H1 (cell line): ENCODE measurements around the gene LCLAT1. TPM values are rescaled to one million over a fixed set of nuclear protein-coding genes. Genes with fewer than 3 reads are reported as not detected.

ENCODE experiments used
- CTCF ChIA-PET: fragments of 300-600 bp; sonication (Branson Sonifier 250); formaldehyde crosslinking; loops from one replicate; lab custom pipeline; 2021; ENCODE audit not compliant: partially characterized antibody; lab: Charles Lee
- POLR2A ChIA-PET: fragments of 300-600 bp; sonication (Branson Sonifier 250); formaldehyde crosslinking; loops from one replicate; lab custom pipeline; 2021; ENCODE audit warnings: inconsistent platforms; ENCODE audit not compliant: partially characterized antibody; lab: Charles Lee
- DNase-seq, 2 experiments: peaks; one replicate each; pipeline versions ENCODE4 v3.0.0 to v3.0.0-alpha.2; 2010 to 2022; ENCODE audit warnings: low spot score in 2 of 2, low read depth in 1 of 2, mixed read lengths in 1 of 2
- FAIRE-seq: peaks from 2 replicates; lab custom pipeline; 2011; peaks lifted over from hg19 to GRCh38; lab: Jason Lieb, UNC
- H2AFZ ChIP-seq: 2 replicates; pipeline ENCODE4 v1.8.1; 2012; ENCODE audit warnings: low read length, inconsistent platforms
- H2AK5ac ChIP-seq: 2 replicates; pipeline ENCODE4 v1.6.1; 2013; ENCODE audit warnings: low read depth, low read length
- H2BK120ac ChIP-seq: replicated peaks from 2 replicates; pipeline ENCODE3; 2013; ENCODE audit warnings: low read depth, low read length, inconsistent platforms
- H2BK12ac ChIP-seq: 2 replicates; pipeline ENCODE4 v1.6.1; 2013; ENCODE audit warnings: low read depth, low read length
- H2BK15ac ChIP-seq: 2 replicates; pipeline ENCODE4 v1.6.1; 2013; ENCODE audit warnings: low read length
- H2BK20ac ChIP-seq: 2 replicates; pipeline ENCODE4 v1.6.1; 2013; ENCODE audit warnings: low read length
- H2BK5ac ChIP-seq: 2 replicates; pipeline ENCODE4 v1.6.1; 2013; ENCODE audit warnings: low read depth, low read length
- H3K14ac ChIP-seq: 2 replicates; pipeline ENCODE4 v1.6.1; 2013; ENCODE audit warnings: inconsistent platforms; ENCODE audit not compliant: insufficient read length
- H3K18ac ChIP-seq: 2 replicates; pipeline ENCODE4 v1.6.1; 2013; ENCODE audit warnings: low read length; ENCODE audit errors: extremely low read depth
- H3K23ac ChIP-seq: 2 replicates; pipeline ENCODE4 v1.6.1; 2013; ENCODE audit warnings: inconsistent platforms; ENCODE audit not compliant: insufficient read length
- H3K23me2 ChIP-seq: 2 replicates; pipeline ENCODE4 v1.6.1; 2013; ENCODE audit warnings: low read depth, low read length
- H3K27ac ChIP-seq: 2 replicates; pipeline ENCODE4 v1.6.1; 2011; ENCODE audit warnings: low read depth, low read length, inconsistent platforms
- H3K27me3 ChIP-seq, 4 experiments: replicated peaks in 1 of 4; 1 replicate in 1 of 4; 2 replicates in 3 of 4; pipeline versions ENCODE4 v1.6.1 to v1.8.1; 2011 to 2013; ENCODE audit warnings: low read length in 3 of 4, mild to moderate bottlenecking in 3 of 4, inconsistent platforms in 2 of 4, mixed read lengths in 2 of 4, moderate library complexity in 1 of 4; ENCODE audit not compliant: control insufficient read depth in 3 of 4, insufficient read depth in 3 of 4; ENCODE audit errors: extremely low read depth in 1 of 4
- H3K36me3 ChIP-seq, 4 experiments: 2 replicates each; pipeline versions ENCODE4 v1.6.1 to v1.8.1; 2011 to 2013; ENCODE audit warnings: mild to moderate bottlenecking in 4 of 4, low read length in 3 of 4, moderate library complexity in 2 of 4, control low read depth in 1 of 4, inconsistent platforms in 1 of 4; ENCODE audit not compliant: insufficient read depth in 4 of 4, control insufficient read depth in 2 of 4
- H3K4ac ChIP-seq: replicated peaks from 2 replicates; pipeline ENCODE3; 2013; ENCODE audit warnings: low read length, low read depth, mixed read lengths, inconsistent platforms; ENCODE audit not compliant: insufficient read length
- H3K4me1 ChIP-seq, 4 experiments: replicated peaks in 1 of 4; 1 replicate in 1 of 4; 2 replicates in 3 of 4; pipeline versions ENCODE4 v1.6.1 to v1.8.1; 2011 to 2013; ENCODE audit warnings: low read length in 3 of 4, inconsistent platforms in 2 of 4, mixed read lengths in 1 of 4; ENCODE audit not compliant: insufficient read depth in 4 of 4, control insufficient read depth in 3 of 4
- H3K4me2 ChIP-seq, 2 experiments: 2 replicates each; pipeline versions ENCODE4 v1.6.1 to v1.8.1; 2011 to 2013; ENCODE audit warnings: low read depth in 2 of 2, low read length in 2 of 2, control low read depth in 1 of 2, inconsistent platforms in 1 of 2, mild to moderate bottlenecking in 1 of 2; ENCODE audit not compliant: insufficient read depth in 1 of 2
- H3K4me3 ChIP-seq, 4 experiments: fragments of 200-600, 300-600 bp in 1 of 4; sonication (generic), shearing (Covaris generic), sonication (Bioruptor Twin) in 1 of 4; 2 replicates each; pipeline versions ENCODE4 v1.5.1 to v1.8.1; 2011 to 2016; ENCODE audit warnings: low read length in 4 of 4, low read depth in 3 of 4, control low read depth in 2 of 4, inconsistent platforms in 2 of 4, mild to moderate bottlenecking in 2 of 4, mixed read lengths in 1 of 4, moderate library complexity in 1 of 4; ENCODE audit not compliant: insufficient read depth in 2 of 4; ENCODE audit errors: extremely low read depth in 1 of 4
- H3K56ac ChIP-seq: replicated peaks from 2 replicates; pipeline ENCODE3; 2013; ENCODE audit warnings: low read depth, mild to moderate bottlenecking, mixed read lengths, low read length, inconsistent platforms; ENCODE audit not compliant: insufficient read length
- H3K79me1 ChIP-seq: 2 replicates; pipeline ENCODE4 v1.6.1; 2013; ENCODE audit warnings: low read depth, low read length, control low read depth
- H3K79me2 ChIP-seq, 2 experiments: 2 replicates each; pipeline versions ENCODE4 v1.6.1 to v1.8.1; 2012 to 2013; ENCODE audit warnings: low read length in 2 of 2, mild to moderate bottlenecking in 2 of 2, inconsistent platforms in 1 of 2; ENCODE audit not compliant: insufficient read depth in 2 of 2, control insufficient read depth in 1 of 2
- H3K9ac ChIP-seq, 4 experiments: replicated peaks in 1 of 4; 1 replicate in 1 of 4; 2 replicates in 3 of 4; pipeline versions ENCODE4 v1.6.1 to v1.8.1; 2011 to 2013; ENCODE audit warnings: low read depth in 3 of 4, low read length in 3 of 4, control low read depth in 2 of 4, mild to moderate bottlenecking in 2 of 4, moderate library complexity in 2 of 4, inconsistent platforms in 1 of 4; ENCODE audit errors: extremely low read depth in 1 of 4
- H3K9me3 ChIP-seq, 2 experiments: 2 replicates each; pipeline versions ENCODE4 v1.6.1 to v1.8.1; 2012 to 2013; ENCODE audit warnings: mild to moderate bottlenecking in 2 of 2, moderate library complexity in 2 of 2, control low read depth in 1 of 2, inconsistent platforms in 1 of 2, low read depth in 1 of 2, low read length in 1 of 2, mixed read lengths in 1 of 2; ENCODE audit not compliant: insufficient read depth in 2 of 2
- H4K20me1 ChIP-seq, 2 experiments: replicated peaks in 1 of 2; 2 replicates each; pipeline versions ENCODE3 to v1.8.1; 2011 to 2013; ENCODE audit warnings: inconsistent platforms in 2 of 2, low read length in 2 of 2, mild to moderate bottlenecking in 1 of 2; ENCODE audit not compliant: insufficient read depth in 2 of 2, control insufficient read depth in 1 of 2
- H4K5ac ChIP-seq: 2 replicates; pipeline ENCODE4 v1.6.1; 2013; ENCODE audit warnings: low read length, low read depth, mixed read lengths, inconsistent platforms; ENCODE audit not compliant: insufficient read length
- H4K8ac ChIP-seq: 2 replicates; pipeline ENCODE4 v1.8.0; 2013; ENCODE audit warnings: mild to moderate bottlenecking, moderate library complexity, low read length, inconsistent platforms; ENCODE audit not compliant: insufficient read depth; ENCODE audit errors: extremely low read depth
- H4K91ac ChIP-seq: replicated peaks from 2 replicates; pipeline ENCODE3; 2013; ENCODE audit warnings: low read length, mixed read lengths, inconsistent platforms; ENCODE audit not compliant: insufficient read length
- ASH2L ChIP-seq: fragments of 200-600, 300-600 bp; sonication (generic); IDR thresholded peaks from one replicate; pipeline ENCODE4 v1.7.1; 2017; ENCODE audit warnings: low read length
- CBX8 ChIP-seq: fragments of 300-800, 300-1000 bp; sonication (generic); IDR thresholded peaks from 2 replicates; pipeline ENCODE4 v1.7.1; 2016; ENCODE audit warnings: low read depth, low read length, borderline replicate concordance
- CEBPB ChIP-seq: IDR thresholded peaks from 2 replicates; pipeline ENCODE4 v1.6.1; 2012; ENCODE audit warnings: low read depth, low read length
- JUN ChIP-seq: IDR thresholded peaks from 2 replicates; pipeline ENCODE4 v1.6.1; 2011; ENCODE audit warnings: low read depth, mild to moderate bottlenecking, improper control_type of control experiment, low read length
- RAD21 ChIP-seq, 2 experiments: IDR thresholded peaks in 1 of 2; conservative IDR thresholded peaks in 1 of 2; 2 replicates each; pipeline ENCODE4 v1.6.1; 2011; ENCODE audit warnings: low read depth in 2 of 2, low read length in 2 of 2, improper control_type of control experiment in 1 of 2, inconsistent platforms in 1 of 2, mild to moderate bottlenecking in 1 of 2, moderate library complexity in 1 of 2
- RNF2 ChIP-seq: fragments of 200-900, 300-1000 bp; sonication (generic); IDR thresholded peaks from 2 replicates; pipeline ENCODE4 v1.7.1; 2016; ENCODE audit warnings: borderline replicate concordance, low read depth, mild to moderate bottlenecking, antibody characterized with exemption, low read length; ENCODE audit not compliant: poor library complexity, severe bottlenecking; ENCODE audit errors: missing control alignments
- SP2 ChIP-seq: IDR thresholded peaks from 2 replicates; pipeline ENCODE4 v1.6.1; 2012; ENCODE audit warnings: mild to moderate bottlenecking, low read length, inconsistent platforms
- polyA plus RNA-seq, 7 experiments: library from polyadenylated mRNA; depleted of rRNA in 3 of 7; stranded (reverse) in 5 of 7; unstranded in 2 of 7; fragments of >200 nt in 5 of 7; fragments of 200-250 nt in 2 of 7; gene quantifications; 1 replicate in 5 of 7; 2 replicates in 1 of 7; 4 replicates in 1 of 7; pipeline versions ENCODE4 v1.2.1 to v1.2.3, GENCODE V29; 2011 to 2013; ENCODE audit warnings: missing spikeins in 2 of 7, mixed read lengths in 2 of 7
- total RNA-seq: library from RNA; stranded (reverse); fragmentation: NEBNext Ultra II Directional; extraction: Animal tissue kit (Norgen Biotek cat#: 25700); gene quantifications from 2 replicates; pipeline ENCODE4 v1.2.1, GENCODE V29; 2021
- TF ChIP-seq, protein P1 (sequence below): IDR thresholded peaks from 2 replicates; pipeline ENCODE4 v1.6.1; 2012; ENCODE audit warnings: low read length, inconsistent platforms

Gene LCLAT1
- total and polyA plus RNA-seq, 2 of the 8 experiments (the other 6 are each of a cell fraction or from before 2014, with no cell fraction given) = 7.6 to 22.0 TPM

DNA sequence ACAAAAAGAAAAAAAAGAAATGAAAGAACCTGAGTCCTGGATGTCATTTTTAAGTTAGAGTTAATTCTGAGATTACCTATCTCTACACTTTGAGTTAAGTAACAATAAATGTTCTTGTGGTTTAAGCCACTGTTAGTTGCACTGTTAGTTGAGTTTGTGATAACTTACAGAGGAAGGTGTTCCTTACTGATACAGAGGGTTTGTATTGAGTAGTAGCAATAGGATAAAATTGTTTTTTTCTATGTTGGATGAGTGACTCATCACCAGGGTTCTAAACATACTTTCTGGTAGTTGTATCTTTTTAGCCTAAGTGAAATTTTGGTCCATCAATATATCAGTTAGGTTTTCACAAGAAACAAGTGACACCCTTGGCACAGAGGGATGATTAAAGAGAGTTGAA is 4.0 kb upstream of the LCLAT1 start:
- Histone ChIP-seq H3K23ac (no peak overlapping the region), H3K9me3 (no peaks in the 10 kb centered on the region), H3K4me1 (peaks cover 0 to 3% (median 3%) of the 10 kb centered on the region in 4 experiments; a peak in 5 of 7 replicates), H3K27ac (no peak overlapping the region), H2BK12ac (no peak overlapping the region), H2BK15ac (no peak overlapping the region), H3K4ac (no peak overlapping the region), H2BK20ac (no peak overlapping the region), H4K8ac (no peak overlapping the region), H3K23me2 (peaks cover 5% of the 10 kb centered on the region; the same call in 1 of the 2 replicates), H2AK5ac (no peak overlapping the region), H3K9ac (no peak overlapping the region), H4K20me1 (no peaks in the 10 kb centered on the region), H3K27me3 (peaks cover 0 to 5% (median under 1%) of the 10 kb centered on the region in 4 experiments; a peak in 3 of 7 replicates), H3K79me2 (peaks cover 0 to 5% of the 10 kb centered on the region in 2 experiments; a peak in 2 of 4 replicates), H2AFZ (no peak overlapping the region), H3K4me2 (no peak overlapping the region), H3K18ac (no peak overlapping the region), H3K56ac (no peak overlapping the region), H3K79me1 (no peaks in the 10 kb centered on the region), H3K36me3 (no peaks in the 10 kb centered on the region), H2BK120ac (no peak overlapping the region), H3K14ac (no peak overlapping the region), H3K4me3 (no peak overlapping the region), H4K5ac (no peak overlapping the region), H2BK5ac (no peak overlapping the region), H4K91ac (no peak overlapping the region)
- no peak for DNase-seq
- TF ChIP-seq SP2 = no peak
- no peak for TF ChIP-seq ASH2L
- TF ChIP-seq RAD21 (IDR thresholded peaks at IDR 0.05 in 1 of 2, conservative IDR thresholded peaks at IDR 0.05 in 1 of 2; ENCODE audit: low read depth in 2 of 2, low read length in 2 of 2) = no peak
- no peak for TF ChIP-seq CBX8
- TF ChIP-seq, protein P1, sequence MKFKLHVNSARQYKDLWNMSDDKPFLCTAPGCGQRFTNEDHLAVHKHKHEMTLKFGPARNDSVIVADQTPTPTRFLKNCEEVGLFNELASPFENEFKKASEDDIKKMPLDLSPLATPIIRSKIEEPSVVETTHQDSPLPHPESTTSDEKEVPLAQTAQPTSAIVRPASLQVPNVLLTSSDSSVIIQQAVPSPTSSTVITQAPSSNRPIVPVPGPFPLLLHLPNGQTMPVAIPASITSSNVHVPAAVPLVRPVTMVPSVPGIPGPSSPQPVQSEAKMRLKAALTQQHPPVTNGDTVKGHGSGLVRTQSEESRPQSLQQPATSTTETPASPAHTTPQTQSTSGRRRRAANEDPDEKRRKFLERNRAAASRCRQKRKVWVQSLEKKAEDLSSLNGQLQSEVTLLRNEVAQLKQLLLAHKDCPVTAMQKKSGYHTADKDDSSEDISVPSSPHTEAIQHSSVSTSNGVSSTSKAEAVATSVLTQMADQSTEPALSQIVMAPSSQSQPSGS = no peak
- no peak for TF ChIP-seq CEBPB
- no peak for TF ChIP-seq JUN
- TF ChIP-seq RNF2 = no peak
- no peak for FAIRE-seq
- ChIA-PET CTCF (no interaction called here), POLR2A (no interaction called here)
